Thymus (tissue), 11 donors: ENCODE results near the gene DBN1. TPM values are rescaled to one million over a fixed set of nuclear protein-coding genes. Genes with fewer than 3 reads are reported as not detected.

ENCODE experiments used
- DNase-seq, 9 donors: peaks; one replicate each; pipeline ENCODE4 v3.0.0-alpha.2; 2013; ENCODE audit warnings: low spot score in 9 of 9, low read depth in 6 of 9, missing footprints in 1 of 9
- H3K27ac ChIP-seq, 2 donors: one replicate each; pipeline ENCODE4 v1.5.1; 2013; ENCODE audit warnings: control low read depth in 1 of 2, low read depth in 1 of 2, low read length in 1 of 2, mild to moderate bottlenecking in 1 of 2, moderate library complexity in 1 of 2
- H3K27me3 ChIP-seq, 2 donors: one replicate each; pipeline ENCODE4 v1.5.1; 2013; ENCODE audit warnings: low read length in 1 of 2; ENCODE audit not compliant: control insufficient read depth in 2 of 2, insufficient read depth in 1 of 2
- H3K36me3 ChIP-seq, 2 donors: one replicate each; pipeline ENCODE4 v1.5.1; 2013; ENCODE audit warnings: low read length in 1 of 2, mild to moderate bottlenecking in 1 of 2, moderate library complexity in 1 of 2; ENCODE audit not compliant: control insufficient read depth in 2 of 2, insufficient read depth in 2 of 2
- H3K4me1 ChIP-seq, 2 donors: one replicate each; pipeline ENCODE4 v1.5.1; 2013; ENCODE audit warnings: low read length in 2 of 2; ENCODE audit not compliant: control insufficient read depth in 2 of 2, insufficient read depth in 2 of 2
- H3K4me3 ChIP-seq, 2 donors: one replicate each; pipeline ENCODE4 v1.5.1; 2013; ENCODE audit warnings: low read length in 2 of 2, control low read depth in 1 of 2, mild to moderate bottlenecking in 1 of 2
- H3K9me3 ChIP-seq, 2 donors: one replicate each; pipeline ENCODE4 v1.5.1; 2013; ENCODE audit warnings: low read length in 1 of 2, mild to moderate bottlenecking in 1 of 2; ENCODE audit not compliant: control insufficient read depth in 2 of 2, insufficient read depth in 1 of 2
- WGBS: extraction: QIAGEN DNeasy Blood & Tissue Kit; methylation state at CpG from one replicate; pipeline ENCODE4 v1.1.7; 2013; 5-methylcytosine and 5-hydroxymethylcytosine counted together
- polyA plus RNA-seq: library from polyadenylated mRNA; stranded (reverse); fragments of 200-250 nt; gene quantifications from one replicate; pipeline ENCODE4 v1.2.3, GENCODE V29; 2013
- total RNA-seq: library from RNA; stranded (reverse); fragments of 120-200 nt; gene quantifications from one replicate; pipeline ENCODE4 v1.2.4, GENCODE V29; 2013
- donor health status: healthy.

Gene DBN1
- total and polyA plus RNA-seq, 2 donors: 32.3 to 34.3 TPM

- no peak overlapping the region for H3K27ac ChIP-seq
- H3K27me3 ChIP-seq: no peaks in the 10 kb centered on the region
- no peak for DNase-seq
- peaks cover 4 to 14% of the 10 kb centered on the region in 2 donors for H3K4me1 ChIP-seq
- no peaks in the 10 kb centered on the region for H3K9me3 ChIP-seq
- no peak overlapping the region for H3K4me3 ChIP-seq
- peaks cover 54 to 62% of the 10 kb centered on the region in 2 donors for H3K36me3 ChIP-seq
- WGBS: 50% methylated on average over 27 of the region's 27 CpGs
Observed at GRCh38 chr5:177462021-177462670, 11.3 kb downstream of the DBN1 start.

GRCh38 chr5:177459819-177460628 lies 13.4 kb downstream of the DBN1 start:
- WGBS: 98% methylated on average over 28 of the region's 28 CpGs
- Histone ChIP-seq H3K4me3 (no peak overlapping the region), H3K27me3 (no peaks in the 10 kb centered on the region), H3K36me3 (peaks cover 33 to 48% of the 10 kb centered on the region in 2 donors), H3K9me3 (no peaks in the 10 kb centered on the region), H3K4me1 (peaks cover 4 to 30% of the 10 kb centered on the region in 2 donors), H3K27ac (no peak overlapping the region)
- no peak for DNase-seq

GRCh38 chr5:177459357-177459756 lies 14.1 kb downstream of the DBN1 start:
- H3K27me3 ChIP-seq: no peaks in the 10 kb centered on the region
- no peak for DNase-seq
- no peak overlapping the region for H3K27ac ChIP-seq
- WGBS: 96% methylated on average over 11 of the region's 11 CpGs
- H3K9me3 ChIP-seq: no peaks in the 10 kb centered on the region
- H3K4me3 ChIP-seq: no peak overlapping the region
- H3K36me3 ChIP-seq: peaks cover 33 to 47% of the 10 kb centered on the region in 2 donors
- H3K4me1 ChIP-seq: peaks cover 4 to 32% of the 10 kb centered on the region in 2 donors

- Histone ChIP-seq H3K4me1 (peaks cover 6 to 36% of the 10 kb centered on the region in 2 donors), H3K4me3 (no peak overlapping the region), H3K27me3 (peaks cover 0 to 4% of the 10 kb centered on the region in 2 donors), H3K36me3 (peaks cover 33 to 47% of the 10 kb centered on the region in 2 donors), H3K9me3 (no peaks in the 10 kb centered on the region), H3K27ac (no peak overlapping the region)
- WGBS: 97% methylated on average over 14 of the region's 14 CpGs
- no peak for DNase-seq
Observed at GRCh38 chr5:177458912-177459350, 14.5 kb downstream of the DBN1 start.

GRCh38 chr5:177457852-177458681 lies 15.4 kb downstream of the DBN1 start:
- Histone ChIP-seq H3K4me1 (peaks cover 12 to 44% of the 10 kb centered on the region in 2 donors), H3K9me3 (no peaks in the 10 kb centered on the region), H3K4me3 (no peak overlapping the region), H3K27ac (peak overlapping the region in 1 of 2 donors; percentile 11), H3K27me3 (peaks cover 0 to 13% of the 10 kb centered on the region in 2 donors), H3K36me3 (peaks cover 30 to 43% of the 10 kb centered on the region in 2 donors)
- DNase-seq: no peak
- 96% methylated on average over 20 of the region's 20 CpGs for WGBS

GRCh38 chr5:177456976-177457851 lies 16.2 kb downstream of the DBN1 start:
- Histone ChIP-seq H3K9me3 (no peaks in the 10 kb centered on the region), H3K27me3 (peaks cover 0 to 15% of the 10 kb centered on the region in 2 donors), H3K27ac (no peak overlapping the region), H3K36me3 (peaks cover 30 to 39% of the 10 kb centered on the region in 2 donors), H3K4me1 (peaks cover 9 to 42% of the 10 kb centered on the region in 2 donors), H3K4me3 (no peak overlapping the region)
- peak in 1 of 9 donors; percentile 51 for DNase-seq
- 96% methylated on average over 24 of the region's 24 CpGs for WGBS

GRCh38 chr5:177456591-177456964 lies 16.9 kb downstream of the DBN1 start:
- no peak for DNase-seq
- Histone ChIP-seq H3K36me3 (peaks cover 30 to 38% of the 10 kb centered on the region in 2 donors), H3K9me3 (no peaks in the 10 kb centered on the region), H3K27ac (no peak overlapping the region), H3K4me3 (no peak overlapping the region), H3K27me3 (peaks cover 0 to 20% of the 10 kb centered on the region in 2 donors), H3K4me1 (peaks cover 8 to 36% of the 10 kb centered on the region in 2 donors)
- 37% methylated on average over 11 of the region's 12 CpGs for WGBS
